K562 (cell line): ENCODE results near the gene RPS19. TPM values are rescaled to one million over a fixed set of nuclear protein-coding genes. Genes with fewer than 3 reads are reported as not detected.

Experiments
- AFF1 ChIP-seq, 2 experiments: fragments of 450-650 bp; IDR thresholded peaks; 2 replicates each; pipeline ENCODE4 v1.6.1; 2018; ENCODE audit warnings: mild to moderate bottlenecking in 2 of 2, low read depth in 1 of 2; ENCODE audit not compliant: partially characterized antibody in 2 of 2
- RAD21 ChIP-seq, 2 experiments: fragments of 250-450 bp in 1 of 2; fragments of 450-650 bp in 1 of 2; sonication (Bioruptor Pico) in 1 of 2; formaldehyde crosslinking in 1 of 2; IDR thresholded peaks in 1 of 2; conservative IDR thresholded peaks in 1 of 2; 2 replicates each; pipeline versions ENCODE4 v1.4.0 to v1.8.0; 2020 to 2022; ENCODE audit warnings: mild to moderate bottlenecking in 2 of 2, moderate library complexity in 1 of 2
- ZNF699 ChIP-seq: fragments of 250-450 bp; sonication (Bioruptor Pico); IDR thresholded peaks from 2 replicates; pipeline ENCODE4 v1.8.0; 2021; ENCODE audit warnings: mild to moderate bottlenecking, moderate library complexity; ENCODE audit not compliant: insufficient replicate concordance
- polyA plus RNA-seq, 8 experiments: library from polyadenylated mRNA; depleted of rRNA in 4 of 8; stranded (reverse) in 5 of 8; unstranded in 3 of 8; fragments of >200 nt; fragmentation: Nextera tagmentation in 2 of 8; fragmentation: Illumina TruSeq in 1 of 8; extraction: Ambion mirVana in 2 of 8; extraction: Trizol in 1 of 8; gene quantifications; 2 replicates each; pipeline versions ENCODE4 v1.2.1 to v1.2.3, GENCODE V29; 2011 to 2014; ENCODE audit warnings: inconsistent platforms in 1 of 8, missing spikeins in 1 of 8
- total RNA-seq, 7 experiments: library from RNA; depleted of rRNA in 6 of 7; stranded (reverse); fragments of >200 nt in 6 of 7; fragmentation: Illumina TruSeq in 2 of 7; extraction: Trizol in 2 of 7; gene quantifications; 2 replicates each; pipeline versions ENCODE4 v1.2.1 to v1.2.3, GENCODE V29; 2011 to 2021; ENCODE audit warnings: low replicate concordance in 1 of 7
- TF ChIP-seq, protein P1 (sequence below): fragments of 200-600 bp; sonication (generic); IDR thresholded peaks from one replicate; pipeline ENCODE4 v1.6.1; 2012; ENCODE audit warnings: mild to moderate bottlenecking, low read depth, low read length, inconsistent platforms

RPS19 gene
- total and polyA plus RNA-seq, 9 of the 15 experiments (the other 6 are each of a cell fraction or from before 2014, with no cell fraction given), result 1,964 to 3,408 (median 2,747) TPM

- TF ChIP-seq, protein P1, sequence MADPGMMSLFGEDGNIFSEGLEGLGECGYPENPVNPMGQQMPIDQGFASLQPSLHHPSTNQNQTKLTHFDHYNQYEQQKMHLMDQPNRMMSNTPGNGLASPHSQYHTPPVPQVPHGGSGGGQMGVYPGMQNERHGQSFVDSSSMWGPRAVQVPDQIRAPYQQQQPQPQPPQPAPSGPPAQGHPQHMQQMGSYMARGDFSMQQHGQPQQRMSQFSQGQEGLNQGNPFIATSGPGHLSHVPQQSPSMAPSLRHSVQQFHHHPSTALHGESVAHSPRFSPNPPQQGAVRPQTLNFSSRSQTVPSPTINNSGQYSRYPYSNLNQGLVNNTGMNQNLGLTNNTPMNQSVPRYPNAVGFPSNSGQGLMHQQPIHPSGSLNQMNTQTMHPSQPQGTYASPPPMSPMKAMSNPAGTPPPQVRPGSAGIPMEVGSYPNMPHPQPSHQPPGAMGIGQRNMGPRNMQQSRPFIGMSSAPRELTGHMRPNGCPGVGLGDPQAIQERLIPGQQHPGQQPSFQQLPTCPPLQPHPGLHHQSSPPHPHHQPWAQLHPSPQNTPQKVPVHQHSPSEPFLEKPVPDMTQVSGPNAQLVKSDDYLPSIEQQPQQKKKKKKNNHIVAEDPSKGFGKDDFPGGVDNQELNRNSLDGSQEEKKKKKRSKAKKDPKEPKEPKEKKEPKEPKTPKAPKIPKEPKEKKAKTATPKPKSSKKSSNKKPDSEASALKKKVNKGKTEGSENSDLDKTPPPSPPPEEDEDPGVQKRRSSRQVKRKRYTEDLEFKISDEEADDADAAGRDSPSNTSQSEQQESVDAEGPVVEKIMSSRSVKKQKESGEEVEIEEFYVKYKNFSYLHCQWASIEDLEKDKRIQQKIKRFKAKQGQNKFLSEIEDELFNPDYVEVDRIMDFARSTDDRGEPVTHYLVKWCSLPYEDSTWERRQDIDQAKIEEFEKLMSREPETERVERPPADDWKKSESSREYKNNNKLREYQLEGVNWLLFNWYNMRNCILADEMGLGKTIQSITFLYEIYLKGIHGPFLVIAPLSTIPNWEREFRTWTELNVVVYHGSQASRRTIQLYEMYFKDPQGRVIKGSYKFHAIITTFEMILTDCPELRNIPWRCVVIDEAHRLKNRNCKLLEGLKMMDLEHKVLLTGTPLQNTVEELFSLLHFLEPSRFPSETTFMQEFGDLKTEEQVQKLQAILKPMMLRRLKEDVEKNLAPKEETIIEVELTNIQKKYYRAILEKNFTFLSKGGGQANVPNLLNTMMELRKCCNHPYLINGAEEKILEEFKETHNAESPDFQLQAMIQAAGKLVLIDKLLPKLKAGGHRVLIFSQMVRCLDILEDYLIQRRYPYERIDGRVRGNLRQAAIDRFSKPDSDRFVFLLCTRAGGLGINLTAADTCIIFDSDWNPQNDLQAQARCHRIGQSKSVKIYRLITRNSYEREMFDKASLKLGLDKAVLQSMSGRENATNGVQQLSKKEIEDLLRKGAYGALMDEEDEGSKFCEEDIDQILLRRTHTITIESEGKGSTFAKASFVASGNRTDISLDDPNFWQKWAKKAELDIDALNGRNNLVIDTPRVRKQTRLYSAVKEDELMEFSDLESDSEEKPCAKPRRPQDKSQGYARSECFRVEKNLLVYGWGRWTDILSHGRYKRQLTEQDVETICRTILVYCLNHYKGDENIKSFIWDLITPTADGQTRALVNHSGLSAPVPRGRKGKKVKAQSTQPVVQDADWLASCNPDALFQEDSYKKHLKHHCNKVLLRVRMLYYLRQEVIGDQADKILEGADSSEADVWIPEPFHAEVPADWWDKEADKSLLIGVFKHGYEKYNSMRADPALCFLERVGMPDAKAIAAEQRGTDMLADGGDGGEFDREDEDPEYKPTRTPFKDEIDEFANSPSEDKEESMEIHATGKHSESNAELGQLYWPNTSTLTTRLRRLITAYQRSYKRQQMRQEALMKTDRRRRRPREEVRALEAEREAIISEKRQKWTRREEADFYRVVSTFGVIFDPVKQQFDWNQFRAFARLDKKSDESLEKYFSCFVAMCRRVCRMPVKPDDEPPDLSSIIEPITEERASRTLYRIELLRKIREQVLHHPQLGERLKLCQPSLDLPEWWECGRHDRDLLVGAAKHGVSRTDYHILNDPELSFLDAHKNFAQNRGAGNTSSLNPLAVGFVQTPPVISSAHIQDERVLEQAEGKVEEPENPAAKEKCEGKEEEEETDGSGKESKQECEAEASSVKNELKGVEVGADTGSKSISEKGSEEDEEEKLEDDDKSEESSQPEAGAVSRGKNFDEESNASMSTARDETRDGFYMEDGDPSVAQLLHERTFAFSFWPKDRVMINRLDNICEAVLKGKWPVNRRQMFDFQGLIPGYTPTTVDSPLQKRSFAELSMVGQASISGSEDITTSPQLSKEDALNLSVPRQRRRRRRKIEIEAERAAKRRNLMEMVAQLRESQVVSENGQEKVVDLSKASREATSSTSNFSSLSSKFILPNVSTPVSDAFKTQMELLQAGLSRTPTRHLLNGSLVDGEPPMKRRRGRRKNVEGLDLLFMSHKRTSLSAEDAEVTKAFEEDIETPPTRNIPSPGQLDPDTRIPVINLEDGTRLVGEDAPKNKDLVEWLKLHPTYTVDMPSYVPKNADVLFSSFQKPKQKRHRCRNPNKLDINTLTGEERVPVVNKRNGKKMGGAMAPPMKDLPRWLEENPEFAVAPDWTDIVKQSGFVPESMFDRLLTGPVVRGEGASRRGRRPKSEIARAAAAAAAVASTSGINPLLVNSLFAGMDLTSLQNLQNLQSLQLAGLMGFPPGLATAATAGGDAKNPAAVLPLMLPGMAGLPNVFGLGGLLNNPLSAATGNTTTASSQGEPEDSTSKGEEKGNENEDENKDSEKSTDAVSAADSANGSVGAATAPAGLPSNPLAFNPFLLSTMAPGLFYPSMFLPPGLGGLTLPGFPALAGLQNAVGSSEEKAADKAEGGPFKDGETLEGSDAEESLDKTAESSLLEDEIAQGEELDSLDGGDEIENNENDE, result no peak
- TF ChIP-seq ZNF699 (CRISPR knock-in tag) (no peak), AFF1 (IDR thresholded peaks at IDR 0.05; ENCODE audit: low read depth in 1 of 2, partially characterized antibody in 2 of 2) (no peak), RAD21 (CRISPR knock-in tag; conservative IDR thresholded peaks at IDR 0.05 in 1 of 2, IDR thresholded peaks at IDR 0.05 in 1 of 2) (peak; percentile 52 to 63)
Observed at GRCh38 chr19:41859213-41859617, 840 bp upstream of the RPS19 start (continued).
